ENCODE results near the gene HDAC11.
"Not testable (repeated sequence)": the region's sequence is repeated elsewhere in the genome, so short reads cannot be mapped to it uniquely, and the experiment has no call there.

Gene HDAC11

GRCh38 chr3:13492976-13493866 is 13.1 kb downstream of the HDAC11 start:
- no peak for DNase-seq (ENCODE audit: low read depth in 2 of 2)

- no peak for DNase-seq (ENCODE audit: low read depth in 2 of 2)
These were observed 13.8 kb downstream of the HDAC11 start for GRCh38 chr3:13493867-13494441.

- DNase-seq (ENCODE audit: low read depth in 2 of 2) = no peak
These were observed 14.6 kb downstream of the HDAC11 start for GRCh38 chr3:13494463-13495350.

- no peak for DNase-seq (ENCODE audit: low read depth in 2 of 2)
These were observed 15.3 kb downstream of the HDAC11 start for GRCh38 chr3:13495351-13495813.

GRCh38 chr3:13495921-13496723 is 16.0 kb downstream of the HDAC11 start:
- DNase-seq (ENCODE audit: low read depth in 2 of 2) = peak; percentile 28 to 33

- no peak for DNase-seq (ENCODE audit: low read depth in 2 of 2)
These were observed 16.8 kb downstream of the HDAC11 start for GRCh38 chr3:13496879-13497278.

GRCh38 chr3:13497386-13497785 is 17.3 kb downstream of the HDAC11 start:
- DNase-seq (ENCODE audit: low read depth in 2 of 2) = no peak

- DNase-seq (ENCODE audit: low read depth in 2 of 2) = no peak
These were observed 18.4 kb downstream of the HDAC11 start for GRCh38 chr3:13498354-13499060.

GRCh38 chr3:13499246-13499645 is 19.1 kb downstream of the HDAC11 start:
- DNase-seq (ENCODE audit: low read depth in 2 of 2) = not testable (repeated sequence)

GRCh38 chr3:13500133-13500885 is 20.2 kb downstream of the HDAC11 start:
- DNase-seq (ENCODE audit: low read depth in 2 of 2) = no peak

- DNase-seq (ENCODE audit: low read depth in 2 of 2) = no peak
These were observed 20.9 kb downstream of the HDAC11 start for GRCh38 chr3:13501056-13501455.

- no peak for DNase-seq (ENCODE audit: low read depth in 2 of 2)
These were observed 21.4 kb downstream of the HDAC11 start for GRCh38 chr3:13501521-13501920.

- no peak for DNase-seq (ENCODE audit: low read depth in 2 of 2)
These were observed 22.1 kb downstream of the HDAC11 start for GRCh38 chr3:13501958-13502790.

GRCh38 chr3:13502791-13503060 is 22.6 kb downstream of the HDAC11 start:
- DNase-seq (ENCODE audit: low read depth in 2 of 2) = no peak

- DNase-seq (ENCODE audit: low read depth in 2 of 2) = no peak
These were observed 24.2 kb downstream of the HDAC11 start for GRCh38 chr3:13504161-13504831.

- no peak for DNase-seq (ENCODE audit: low read depth in 2 of 2)
These were observed 25.3 kb downstream of the HDAC11 start for GRCh38 chr3:13505147-13506130.

- DNase-seq (ENCODE audit: low read depth in 2 of 2) = no peak
These were observed 26.1 kb downstream of the HDAC11 start for GRCh38 chr3:13506239-13506638.

Data from fibroblast of skin of left biceps (primary cell).